Activated naive CD8-positive, alpha-beta T cell treated with anti-CD3 and anti-CD28 coated beads, Interleukin-2, amount 50 U/mL, for 24 hours (primary cell): ENCODE data around the gene ZNF426.

Experiments used
- ATAC-seq: fragments of 150-1000 bp; cut with Tn5 transposase; one replicate; pipeline ENCODE4 v1.10.0; 2021
- DNase-seq: peaks from one replicate; pipeline ENCODE4 v3.0.0; 2021
- H3K27ac Mint-ChIP-seq: one replicate; pipeline ENCODE4 v1.8.0; 2021; ENCODE audit warnings: mild to moderate bottlenecking, mixed read lengths
- H3K27me3 Mint-ChIP-seq: one replicate; pipeline ENCODE4 v1.8.0; 2021; ENCODE audit warnings: mixed read lengths
- H3K36me3 Mint-ChIP-seq: one replicate; pipeline ENCODE4 v1.8.0; 2021; ENCODE audit warnings: low read depth, mixed read lengths
- H3K4me1 Mint-ChIP-seq: one replicate; pipeline ENCODE4 v1.8.0; 2021; ENCODE audit warnings: mixed read lengths
- H3K4me3 Mint-ChIP-seq: one replicate; pipeline ENCODE4 v1.8.0; 2021; ENCODE audit warnings: mild to moderate bottlenecking, moderate library complexity, mixed read lengths
- H3K9me3 Mint-ChIP-seq: one replicate; pipeline ENCODE4 v1.8.0; 2021; ENCODE audit warnings: mixed read lengths

Gene ZNF426

GRCh38 chr19:9535934-9536333, 2.5 kb downstream of the ZNF426 start:
- no peak overlapping the region for H3K4me3 Mint-ChIP-seq
- no peak overlapping the region for H3K27ac Mint-ChIP-seq
- DNase-seq (no peak), ATAC-seq (no peak)
- H3K4me1 Mint-ChIP-seq: peaks cover 27% of the 10 kb centered on the region
- peaks cover 55% of the 10 kb centered on the region for H3K9me3 Mint-ChIP-seq
- peaks cover 82% of the 10 kb centered on the region for H3K36me3 Mint-ChIP-seq
- no peaks in the 10 kb centered on the region for H3K27me3 Mint-ChIP-seq

GRCh38 chr19:9531933-9532332, 6.5 kb downstream of the ZNF426 start:
- ATAC-seq (no peak), DNase-seq (no peak)
- no peak overlapping the region for H3K4me3 Mint-ChIP-seq
- peaks cover 97% of the 10 kb centered on the region for H3K36me3 Mint-ChIP-seq
- H3K27me3 Mint-ChIP-seq: no peaks in the 10 kb centered on the region
- H3K27ac Mint-ChIP-seq: no peak overlapping the region
- peaks cover 69% of the 10 kb centered on the region for H3K9me3 Mint-ChIP-seq
- peaks cover 6% of the 10 kb centered on the region for H3K4me1 Mint-ChIP-seq

DNA sequence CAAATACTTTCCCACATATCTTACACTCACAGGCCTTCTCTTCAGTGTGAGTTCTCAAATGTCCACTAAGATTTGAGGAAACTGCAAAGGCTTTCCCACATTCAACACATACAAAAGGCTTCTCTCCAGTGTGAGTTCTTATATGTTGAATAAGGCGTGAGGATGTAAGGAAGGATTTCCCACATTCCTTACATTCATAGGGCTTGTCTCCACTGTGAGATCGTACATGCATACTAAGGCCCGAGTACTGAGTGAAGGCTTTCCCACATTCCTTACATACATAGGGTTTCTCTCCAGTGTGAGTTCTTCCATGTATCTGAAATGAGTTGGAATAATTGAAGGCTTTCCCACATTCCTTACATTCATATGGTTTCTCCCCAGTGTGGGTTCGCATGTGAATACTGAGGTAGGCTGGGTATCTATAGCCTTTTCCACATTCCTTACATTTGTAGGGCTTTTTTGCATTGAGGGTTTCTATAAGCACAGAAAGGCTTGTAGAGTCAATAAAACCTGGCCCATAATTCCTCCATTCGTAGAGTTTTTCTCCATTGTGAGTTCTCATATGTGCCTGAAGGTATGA, 9.6 kb downstream of the ZNF426 start:
- no peak for DNase-seq
- Mint-ChIP-seq H3K4me3 (no peak overlapping the region), H3K9me3 (peaks cover 78% of the 10 kb centered on the region), H3K36me3 (peaks cover 89% of the 10 kb centered on the region), H3K4me1 (no peaks in the 10 kb centered on the region), H3K27me3 (no peaks in the 10 kb centered on the region), H3K27ac (no peak overlapping the region)
- no peak for ATAC-seq

DNA sequence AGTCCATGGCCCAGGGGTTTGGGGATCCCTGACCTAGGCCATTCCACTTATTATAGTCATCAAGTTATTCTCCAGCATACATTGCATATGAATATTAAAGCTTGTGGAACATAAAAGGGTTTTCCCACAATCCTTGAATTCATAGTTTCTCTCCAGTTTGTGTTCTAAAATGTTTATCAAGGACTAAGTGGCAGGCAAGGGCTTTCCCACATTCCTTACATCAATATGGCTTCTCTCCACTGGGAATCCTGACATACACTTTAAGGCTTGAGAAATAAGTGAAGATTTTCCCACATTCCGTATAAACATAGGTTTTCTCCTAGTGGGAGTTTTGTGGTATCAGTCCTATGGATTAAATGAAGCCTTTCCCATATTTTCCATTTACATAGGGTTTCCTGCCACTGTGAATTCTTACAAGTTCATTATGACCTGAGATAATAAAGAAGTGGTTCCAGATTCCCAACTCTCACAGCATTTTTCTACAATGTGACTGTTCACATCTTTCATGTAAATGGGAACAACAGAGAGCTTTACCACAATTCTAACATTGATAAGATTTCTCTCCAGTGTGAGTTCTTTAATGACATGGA, 14.5 kb downstream of the ZNF426 start:
- H3K27me3 Mint-ChIP-seq: no peaks in the 10 kb centered on the region
- H3K27ac Mint-ChIP-seq: no peak overlapping the region
- H3K4me1 Mint-ChIP-seq: no peaks in the 10 kb centered on the region

DNA sequence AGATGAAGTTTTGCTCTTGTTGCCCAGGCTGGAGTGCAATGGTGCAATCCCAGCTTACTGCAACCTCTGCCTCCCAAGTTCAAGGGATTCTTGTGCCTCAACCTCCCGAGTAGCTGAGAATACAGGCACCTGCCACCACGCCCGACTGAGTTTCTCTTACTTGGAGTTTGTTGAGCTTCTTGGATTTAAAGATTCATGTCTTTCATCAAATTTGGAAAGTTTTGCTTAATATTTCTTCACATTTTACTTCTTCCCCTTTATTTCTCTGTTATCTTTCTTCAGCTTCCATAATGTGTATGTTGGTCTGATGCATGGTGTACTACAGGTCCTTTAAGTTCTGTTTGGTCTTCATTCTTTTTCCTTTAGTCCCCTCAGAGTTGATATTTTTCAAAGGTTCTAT, 31.2 kb downstream of the ZNF426 start:
- no peak overlapping the region for H3K27ac Mint-ChIP-seq
- H3K4me1 Mint-ChIP-seq: no peaks in the 10 kb centered on the region
- peaks cover 70% of the 10 kb centered on the region for H3K9me3 Mint-ChIP-seq
- H3K36me3 Mint-ChIP-seq: peaks cover 6% of the 10 kb centered on the region
- DNase-seq (no peak), ATAC-seq (no peak)
- no peak overlapping the region for H3K4me3 Mint-ChIP-seq
- no peaks in the 10 kb centered on the region for H3K27me3 Mint-ChIP-seq

More for the DNA sequence above, 14.5 kb downstream of the ZNF426 start:
- DNase-seq: no peak
- Mint-ChIP-seq H3K4me3 (no peak overlapping the region), H3K9me3 (peaks cover 71% of the 10 kb centered on the region), H3K36me3 (peaks cover 68% of the 10 kb centered on the region)
- no peak for ATAC-seq

GRCh38 chr19:9500796-9501195, 37.6 kb downstream of the ZNF426 start:
- peaks cover 10% of the 10 kb centered on the region for H3K4me1 Mint-ChIP-seq
- no peak for DNase-seq
- H3K36me3 Mint-ChIP-seq: peaks cover 23% of the 10 kb centered on the region
- H3K4me3 Mint-ChIP-seq: no peak overlapping the region
- H3K27me3 Mint-ChIP-seq: peaks cover 16% of the 10 kb centered on the region
- H3K9me3 Mint-ChIP-seq: peaks cover 51% of the 10 kb centered on the region
- no peak overlapping the region for H3K27ac Mint-ChIP-seq
- ATAC-seq: no peak

- H3K4me1 Mint-ChIP-seq: peaks cover 10% of the 10 kb centered on the region
- ATAC-seq (no peak), DNase-seq (peak; percentile 19)
- H3K4me3 Mint-ChIP-seq: peak within 1 kb of the TSS; percentile 47
- no peak within 1 kb of the TSS for H3K27ac Mint-ChIP-seq
- peaks cover 47% of the 10 kb centered on the region for H3K9me3 Mint-ChIP-seq
- peaks cover 23% of the 10 kb centered on the region for H3K36me3 Mint-ChIP-seq
- H3K27me3 Mint-ChIP-seq: peaks cover 16% of the 10 kb centered on the region
These were observed 40.1 kb downstream of the ZNF426 start, which contains the start of gene ZNF560 for GRCh38 chr19:9498183-9498902. Gene ZNF560 (minus strand): TSS chr19:9498616. CDS start chr19:9475313, 23,303 bp downstream.

DNA sequence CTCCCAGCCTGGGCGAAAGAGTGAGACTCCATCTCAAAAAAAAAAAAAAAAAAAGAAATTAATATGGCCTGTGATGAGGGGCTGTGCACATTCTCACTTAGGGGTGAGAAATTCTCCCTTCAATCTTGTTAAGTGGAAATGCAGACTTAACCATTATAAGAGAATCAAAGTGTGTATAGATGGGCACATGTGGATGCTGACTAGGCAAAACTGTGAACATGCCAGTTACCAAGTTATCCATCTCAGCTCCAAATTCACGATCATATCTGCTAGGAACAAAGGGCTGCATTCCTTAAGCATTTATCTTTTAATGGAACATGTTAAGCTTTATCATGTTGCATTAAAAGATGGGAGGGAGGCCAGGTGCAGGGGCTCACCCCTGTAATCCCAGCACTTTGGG, 44.3 kb downstream of the ZNF426 start:
- Mint-ChIP-seq H3K4me3 (no peak overlapping the region), H3K27ac (no peak overlapping the region), H3K4me1 (peaks cover 10% of the 10 kb centered on the region), H3K27me3 (peaks cover 16% of the 10 kb centered on the region), H3K9me3 (peaks cover 42% of the 10 kb centered on the region), H3K36me3 (peaks cover 15% of the 10 kb centered on the region)
- ATAC-seq (no peak), DNase-seq (no peak)

GRCh38 chr19:9487016-9487415, 51.4 kb downstream of the ZNF426 start:
- ATAC-seq: no peak
- Mint-ChIP-seq H3K4me3 (no peak overlapping the region), H3K9me3 (peaks cover 38% of the 10 kb centered on the region), H3K4me1 (no peaks in the 10 kb centered on the region), H3K27me3 (no peaks in the 10 kb centered on the region), H3K36me3 (peaks cover 12% of the 10 kb centered on the region), H3K27ac (no peak overlapping the region)
- no peak for DNase-seq

DNA sequence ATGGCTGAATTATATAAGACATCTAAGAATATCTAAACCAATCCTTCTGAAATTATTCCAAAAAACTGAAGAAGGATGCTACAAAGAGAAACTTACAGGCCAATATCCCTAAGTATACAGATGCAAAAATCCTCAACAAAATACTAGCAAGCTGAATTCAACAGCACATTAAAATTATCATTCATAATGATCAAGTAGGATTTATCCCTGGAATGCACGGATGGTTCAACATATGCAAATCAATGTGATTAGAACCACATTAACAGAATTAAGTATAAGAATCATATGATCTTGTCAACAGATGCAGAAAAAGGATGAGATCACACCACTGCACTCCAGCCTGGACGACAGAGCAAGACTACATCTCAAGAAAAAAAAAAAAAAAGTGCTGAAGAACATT, 53.3 kb downstream of the ZNF426 start:
- ATAC-seq (no peak), DNase-seq (no peak)
- Mint-ChIP-seq H3K36me3 (peaks cover 12% of the 10 kb centered on the region), H3K27ac (no peak overlapping the region), H3K4me1 (no peaks in the 10 kb centered on the region), H3K27me3 (no peaks in the 10 kb centered on the region), H3K4me3 (no peak overlapping the region), H3K9me3 (peaks cover 42% of the 10 kb centered on the region)

DNA sequence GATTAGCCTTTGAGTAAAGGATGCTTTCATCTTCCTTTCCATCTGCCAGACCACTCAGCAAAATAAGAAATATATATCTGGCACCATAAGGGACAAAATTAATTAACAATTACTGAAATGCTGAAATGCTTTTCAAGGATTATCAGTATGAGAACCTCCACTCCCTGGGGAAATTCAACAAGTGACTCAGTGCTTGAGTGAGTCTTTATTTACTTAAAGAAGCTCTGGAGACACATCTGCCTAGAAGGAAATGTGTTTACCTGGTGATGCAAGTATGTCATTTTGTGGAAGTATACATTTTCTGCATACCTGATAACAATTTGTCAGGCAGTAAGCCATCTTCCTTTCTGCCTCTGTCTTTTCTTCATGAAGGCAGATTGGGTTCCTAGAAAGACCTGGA, 63.5 kb downstream of the ZNF426 start:
- Mint-ChIP-seq H3K27me3 (peaks cover 6% of the 10 kb centered on the region), H3K4me1 (no peaks in the 10 kb centered on the region), H3K4me3 (no peak overlapping the region), H3K36me3 (peaks cover 22% of the 10 kb centered on the region), H3K9me3 (peaks cover 45% of the 10 kb centered on the region), H3K27ac (no peak overlapping the region)
- ATAC-seq: no peak
- DNase-seq: no peak
